Activated naive CD8-positive, alpha-beta T cell (primary cell): ENCODE measurements around the gene SOAT1.

Experiments
- H3K27ac Mint-ChIP-seq: one replicate; pipeline ENCODE4 v1.8.0; 2021; ENCODE audit warnings: mixed read lengths
- H3K27me3 Mint-ChIP-seq: one replicate; pipeline ENCODE4 v1.8.0; 2021; ENCODE audit warnings: mixed read lengths
- H3K36me3 Mint-ChIP-seq: one replicate; pipeline ENCODE4 v1.8.0; 2021; ENCODE audit warnings: mixed read lengths
- H3K4me1 Mint-ChIP-seq: one replicate; pipeline ENCODE4 v1.8.0; 2021; ENCODE audit warnings: low read depth, mixed read lengths
- H3K4me3 Mint-ChIP-seq: one replicate; pipeline ENCODE4 v1.8.0; 2021; ENCODE audit warnings: mild to moderate bottlenecking, mixed read lengths
- H3K9me3 Mint-ChIP-seq: one replicate; pipeline ENCODE4 v1.8.0; 2021; ENCODE audit warnings: low read depth, mixed read lengths

SOAT1 gene

DNA sequence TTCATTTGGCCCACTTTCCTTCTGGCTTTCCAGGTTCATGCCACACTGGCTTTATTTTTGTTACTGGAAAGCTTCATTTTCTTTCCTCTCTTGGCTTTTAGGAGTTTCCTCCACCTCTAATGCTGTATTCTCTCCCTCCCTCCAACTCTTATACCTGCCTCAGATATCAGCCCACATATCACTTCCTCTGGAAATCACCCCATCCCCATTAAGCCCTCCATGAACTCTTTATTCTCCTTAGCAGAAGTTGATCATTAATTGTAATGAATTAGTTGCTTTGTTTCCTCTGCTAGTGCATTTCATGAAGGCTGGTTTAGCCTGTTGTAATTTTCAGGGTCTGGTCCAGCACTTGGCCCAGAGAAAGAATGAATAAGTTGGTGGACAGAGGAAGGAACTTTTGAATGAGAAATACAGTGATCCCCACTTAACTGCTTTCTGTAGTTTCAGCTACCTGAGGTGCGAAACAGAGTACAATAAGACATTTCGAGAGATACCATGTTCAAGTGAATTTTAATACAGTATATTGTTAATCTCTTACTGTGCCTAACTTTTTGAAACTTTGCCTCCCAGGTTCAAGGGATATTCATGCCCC is 1.7 kb downstream of the SOAT1 start:
- Mint-ChIP-seq H3K9me3 (no peaks in the 10 kb centered on the region), H3K4me3 (peak overlapping the region; percentile 99), H3K36me3 (peaks cover 5% of the 10 kb centered on the region), H3K4me1 (peaks cover 55% of the 10 kb centered on the region), H3K27ac (peak overlapping the region; percentile 97), H3K27me3 (no peaks in the 10 kb centered on the region)

DNA sequence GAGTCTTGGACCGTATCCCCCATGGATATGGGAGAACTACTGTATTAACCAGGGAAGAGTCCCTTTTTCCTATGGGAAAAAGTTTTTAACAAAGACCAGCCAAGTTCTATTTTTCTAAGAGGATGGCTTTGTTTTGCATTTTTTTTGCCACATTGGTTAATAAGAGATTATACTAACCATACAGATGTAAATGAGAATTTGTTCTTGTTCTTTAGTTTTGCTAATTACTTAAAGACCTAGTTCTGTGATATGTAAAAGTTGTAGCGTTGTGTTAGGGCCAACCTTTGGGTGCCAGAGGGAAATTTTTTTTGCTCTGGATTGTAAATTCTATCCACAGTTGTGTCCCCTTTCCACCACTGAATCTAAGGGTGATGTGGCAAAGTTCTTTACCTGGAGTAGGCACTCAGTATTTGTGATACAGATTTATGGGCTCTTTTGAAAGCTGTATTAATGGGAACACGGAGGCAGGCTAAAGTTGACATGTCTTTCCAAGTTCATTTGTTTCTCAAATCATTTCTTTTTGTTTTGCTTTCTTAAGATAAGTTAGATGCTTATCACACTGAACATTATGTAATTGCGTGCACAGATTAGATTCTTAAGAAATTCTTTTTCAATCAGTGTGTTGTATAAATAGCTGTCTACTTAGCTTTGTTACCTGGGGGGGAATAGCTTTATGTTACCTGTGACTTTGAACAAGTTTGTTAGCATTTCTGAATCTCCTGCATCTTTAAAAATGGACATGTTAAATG is 2.9 kb downstream of the SOAT1 start:
- peaks cover 5% of the 10 kb centered on the region for H3K36me3 Mint-ChIP-seq
- H3K4me1 Mint-ChIP-seq: peaks cover 62% of the 10 kb centered on the region
- H3K27me3 Mint-ChIP-seq: no peaks in the 10 kb centered on the region
- H3K27ac Mint-ChIP-seq: peak overlapping the region; percentile 69
- no peaks in the 10 kb centered on the region for H3K9me3 Mint-ChIP-seq
- H3K4me3 Mint-ChIP-seq: peak overlapping the region; percentile 49

DNA sequence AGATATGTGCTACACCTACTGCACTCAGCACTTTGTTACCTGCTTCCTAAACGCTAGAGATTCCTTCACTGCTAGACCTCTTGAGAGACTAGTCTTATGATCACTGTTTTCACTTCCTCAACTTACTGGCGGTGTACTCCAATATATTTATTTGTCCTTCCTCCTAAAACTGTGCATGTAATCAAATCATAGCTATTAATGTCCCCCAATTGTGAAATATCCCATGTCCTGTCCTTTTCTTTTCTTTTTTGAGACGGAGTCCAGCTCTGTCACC is 3.4 kb downstream of the SOAT1 start:
- H3K9me3 Mint-ChIP-seq: no peaks in the 10 kb centered on the region
- H3K27me3 Mint-ChIP-seq: no peaks in the 10 kb centered on the region
- peaks cover 68% of the 10 kb centered on the region for H3K4me1 Mint-ChIP-seq
- peak overlapping the region; percentile 69 for H3K27ac Mint-ChIP-seq
- H3K36me3 Mint-ChIP-seq: peaks cover 5% of the 10 kb centered on the region
- H3K4me3 Mint-ChIP-seq: peak overlapping the region; percentile 49

DNA sequence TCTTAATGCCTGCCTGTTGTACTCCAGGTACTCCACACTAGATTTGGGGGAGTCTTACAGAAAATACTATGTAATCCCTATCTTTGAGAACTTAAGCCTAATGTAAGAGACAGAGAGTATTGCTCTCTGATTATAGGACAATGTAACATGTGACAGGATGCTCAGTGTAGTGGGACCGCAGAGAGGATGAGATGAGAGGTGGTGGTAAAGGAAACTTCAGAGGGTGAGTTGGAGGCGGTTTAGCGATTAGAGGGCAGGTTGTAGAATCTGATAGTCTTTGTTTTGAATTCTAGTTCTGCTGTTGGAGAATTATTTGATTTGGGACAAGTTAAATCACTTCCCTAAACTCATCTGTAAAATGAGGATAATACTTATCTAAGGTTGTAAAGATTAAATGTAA is 5.4 kb downstream of the SOAT1 start:
- peak overlapping the region; percentile 72 for H3K27ac Mint-ChIP-seq
- H3K9me3 Mint-ChIP-seq: no peaks in the 10 kb centered on the region
- peaks cover 78% of the 10 kb centered on the region for H3K4me1 Mint-ChIP-seq
- H3K4me3 Mint-ChIP-seq: peak overlapping the region; percentile 51
- H3K27me3 Mint-ChIP-seq: no peaks in the 10 kb centered on the region
- peaks cover 8% of the 10 kb centered on the region for H3K36me3 Mint-ChIP-seq

DNA sequence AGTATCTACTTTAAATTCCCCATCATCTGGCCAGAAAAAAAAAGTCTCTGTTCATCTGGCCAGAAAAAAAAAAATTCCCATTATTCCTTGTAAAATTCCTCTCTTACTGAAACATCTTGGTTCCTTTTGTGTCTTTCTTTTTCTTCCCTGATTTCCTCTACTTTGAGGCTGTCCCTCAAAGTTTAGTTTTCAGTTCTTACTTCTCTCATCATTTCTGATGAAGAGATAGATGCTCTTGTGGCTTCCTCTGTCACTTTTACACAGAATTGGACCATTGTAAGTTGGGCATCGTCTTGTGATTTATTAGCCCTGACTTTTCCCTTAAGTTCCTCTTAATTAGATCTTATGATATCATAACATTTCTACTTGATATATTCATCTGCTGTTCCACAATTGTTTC is 6.5 kb downstream of the SOAT1 start:
- Mint-ChIP-seq H3K4me1 (peaks cover 77% of the 10 kb centered on the region), H3K27me3 (no peaks in the 10 kb centered on the region), H3K4me3 (peak overlapping the region; percentile 69), H3K27ac (peak overlapping the region; percentile 67), H3K9me3 (no peaks in the 10 kb centered on the region), H3K36me3 (peaks cover 10% of the 10 kb centered on the region)

DNA sequence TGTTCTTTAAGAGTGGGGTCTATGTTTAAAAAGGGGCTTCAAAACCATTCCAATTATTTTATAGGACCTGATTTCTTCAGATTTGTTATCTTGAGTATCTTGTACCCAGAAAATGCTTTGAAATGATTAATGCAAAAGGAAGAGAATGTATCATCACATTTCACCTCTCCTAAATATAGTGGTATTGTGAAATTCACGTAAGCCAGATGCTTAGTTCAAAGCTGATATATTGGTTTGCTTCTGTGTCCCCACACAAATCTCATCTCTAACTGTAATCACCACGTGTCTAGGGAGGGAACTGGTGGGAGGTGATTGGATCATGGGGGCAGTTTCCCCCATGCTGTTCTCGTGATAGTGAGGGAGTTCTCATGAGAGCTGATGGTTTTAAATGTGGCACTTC is 8.5 kb downstream of the SOAT1 start:
- peaks cover 11% of the 10 kb centered on the region for H3K36me3 Mint-ChIP-seq
- no peaks in the 10 kb centered on the region for H3K27me3 Mint-ChIP-seq
- no peaks in the 10 kb centered on the region for H3K9me3 Mint-ChIP-seq
- H3K4me1 Mint-ChIP-seq: peaks cover 72% of the 10 kb centered on the region
- H3K27ac Mint-ChIP-seq: peak overlapping the region; percentile 75
- no peak overlapping the region for H3K4me3 Mint-ChIP-seq

DNA sequence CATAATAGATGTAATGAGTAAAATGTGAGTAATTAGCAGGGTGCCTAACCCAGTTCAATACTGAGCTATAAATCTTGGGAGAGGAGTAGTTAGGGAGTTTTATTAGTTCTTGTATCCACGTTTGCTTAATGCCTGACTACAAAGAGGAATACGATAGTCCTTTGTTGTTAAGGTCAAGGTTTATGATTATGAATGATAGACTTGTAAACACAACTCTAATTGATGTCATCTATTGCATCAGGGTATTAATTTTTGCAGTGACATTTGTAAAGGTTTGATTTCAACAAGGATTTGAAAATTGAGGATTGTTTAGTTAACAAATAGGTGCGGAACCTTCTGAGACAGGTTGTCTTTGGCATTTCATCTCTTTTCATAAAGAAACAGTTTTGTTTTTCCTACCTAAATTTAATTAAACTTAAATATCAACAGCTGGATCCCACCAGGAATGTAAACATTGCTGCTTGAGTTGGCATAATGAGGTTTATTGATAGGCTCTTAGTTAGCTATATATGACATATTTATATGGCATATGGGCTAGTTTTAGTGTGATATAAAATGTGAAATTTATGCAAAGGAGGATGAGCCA is 9.7 kb downstream of the SOAT1 start:
- Mint-ChIP-seq H3K4me1 (peaks cover 67% of the 10 kb centered on the region), H3K36me3 (peaks cover 12% of the 10 kb centered on the region), H3K4me3 (no peak overlapping the region), H3K27me3 (no peaks in the 10 kb centered on the region), H3K9me3 (no peaks in the 10 kb centered on the region), H3K27ac (no peak overlapping the region)

DNA sequence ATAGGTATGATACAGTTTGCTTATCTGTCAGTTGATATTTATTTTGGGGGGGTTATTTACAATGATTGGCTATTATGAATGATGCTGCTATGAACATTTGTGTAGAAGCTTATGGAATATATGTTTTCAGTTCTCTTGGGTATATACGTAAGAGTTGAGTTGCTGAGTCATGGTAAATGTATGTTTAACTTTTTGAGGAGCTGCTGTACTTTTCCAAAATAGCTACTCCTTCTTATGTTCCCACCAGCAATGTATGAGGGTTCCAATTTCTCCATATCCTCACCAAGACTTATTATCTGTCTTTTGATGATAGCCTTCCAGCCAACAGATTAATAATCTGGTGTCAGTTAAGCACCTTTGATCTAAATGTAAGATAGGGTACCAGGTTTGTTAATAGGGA is 11.9 kb downstream of the SOAT1 start:
- H3K4me1 Mint-ChIP-seq: peaks cover 53% of the 10 kb centered on the region
- no peaks in the 10 kb centered on the region for H3K27me3 Mint-ChIP-seq
- H3K9me3 Mint-ChIP-seq: no peaks in the 10 kb centered on the region
- no peak overlapping the region for H3K27ac Mint-ChIP-seq
- H3K4me3 Mint-ChIP-seq: no peak overlapping the region
- H3K36me3 Mint-ChIP-seq: peaks cover 10% of the 10 kb centered on the region

DNA sequence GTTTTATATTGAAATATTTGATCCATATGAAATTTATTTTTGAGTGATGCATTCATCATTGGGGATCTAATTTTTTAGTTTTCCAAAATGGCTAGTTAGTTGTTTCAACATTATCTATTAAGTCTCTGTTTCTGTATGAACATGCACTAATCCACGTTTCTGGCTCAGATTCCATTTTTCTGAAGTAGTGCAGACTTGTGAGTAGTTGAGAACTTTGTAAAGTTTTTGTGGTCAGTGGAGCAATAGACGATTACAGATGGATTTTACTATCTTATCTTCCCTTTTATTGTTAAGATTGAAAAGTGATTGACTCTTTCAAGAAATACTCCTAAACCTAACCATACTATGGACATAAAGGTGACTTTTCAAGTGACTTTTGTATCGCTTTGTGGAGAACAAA is 16.7 kb downstream of the SOAT1 start:
- Mint-ChIP-seq H3K27ac (no peak overlapping the region), H3K36me3 (peaks cover 5% of the 10 kb centered on the region), H3K4me3 (no peak overlapping the region), H3K9me3 (no peaks in the 10 kb centered on the region), H3K4me1 (peaks cover 44% of the 10 kb centered on the region), H3K27me3 (no peaks in the 10 kb centered on the region)

DNA sequence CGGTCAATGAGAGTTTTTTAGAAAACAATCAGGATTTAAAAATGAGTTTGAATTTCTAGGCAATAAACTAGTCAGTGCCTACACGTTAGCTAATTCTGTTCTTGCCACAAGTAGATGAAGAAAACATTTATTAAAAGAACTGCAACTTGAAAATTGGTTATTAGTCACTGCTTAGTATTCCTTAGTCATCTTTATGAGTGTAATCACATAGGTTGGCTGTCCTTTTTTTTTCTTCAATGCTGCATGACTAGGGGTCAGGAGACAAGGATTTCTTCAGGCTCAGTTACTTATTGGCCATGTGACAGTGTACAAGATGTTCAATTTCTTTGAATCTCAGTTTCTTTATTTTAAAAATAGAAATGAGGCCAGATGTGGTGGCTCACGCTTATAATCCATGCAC is 17.1 kb downstream of the SOAT1 start:
- no peak overlapping the region for H3K27ac Mint-ChIP-seq
- peaks cover 41% of the 10 kb centered on the region for H3K4me1 Mint-ChIP-seq
- H3K9me3 Mint-ChIP-seq: no peaks in the 10 kb centered on the region
- peaks cover 5% of the 10 kb centered on the region for H3K36me3 Mint-ChIP-seq
- no peaks in the 10 kb centered on the region for H3K27me3 Mint-ChIP-seq
- no peak overlapping the region for H3K4me3 Mint-ChIP-seq

DNA sequence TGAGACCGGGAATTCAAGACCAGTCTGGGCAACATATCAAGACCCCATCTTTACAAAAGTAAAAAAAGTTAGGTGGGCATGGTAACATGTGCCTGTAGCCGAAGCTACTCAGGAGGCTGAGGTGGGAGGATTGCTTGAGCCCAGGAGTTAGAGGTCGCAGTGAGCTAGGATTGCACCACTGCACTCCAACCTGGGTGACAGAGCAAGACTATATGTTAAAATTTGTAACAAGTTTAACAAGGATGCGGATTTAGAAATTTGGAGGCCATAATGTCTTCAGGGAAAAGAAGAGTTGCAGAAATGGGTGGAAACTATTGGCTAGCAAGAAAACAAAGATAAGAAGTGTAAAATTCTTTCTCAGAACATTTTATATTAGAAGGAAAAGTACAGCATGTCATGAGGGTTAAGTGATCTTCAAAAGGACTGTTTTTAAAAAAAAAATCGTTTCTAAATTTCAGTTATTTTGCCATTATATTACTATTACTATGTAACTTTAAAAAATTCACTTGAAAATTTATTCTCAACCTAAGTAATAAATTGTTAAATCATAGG is 17.6 kb downstream of the SOAT1 start:
- Mint-ChIP-seq H3K4me1 (peaks cover 39% of the 10 kb centered on the region), H3K9me3 (no peaks in the 10 kb centered on the region), H3K27ac (peak overlapping the region; percentile 54), H3K36me3 (peaks cover 5% of the 10 kb centered on the region), H3K4me3 (no peak overlapping the region), H3K27me3 (no peaks in the 10 kb centered on the region)

DNA sequence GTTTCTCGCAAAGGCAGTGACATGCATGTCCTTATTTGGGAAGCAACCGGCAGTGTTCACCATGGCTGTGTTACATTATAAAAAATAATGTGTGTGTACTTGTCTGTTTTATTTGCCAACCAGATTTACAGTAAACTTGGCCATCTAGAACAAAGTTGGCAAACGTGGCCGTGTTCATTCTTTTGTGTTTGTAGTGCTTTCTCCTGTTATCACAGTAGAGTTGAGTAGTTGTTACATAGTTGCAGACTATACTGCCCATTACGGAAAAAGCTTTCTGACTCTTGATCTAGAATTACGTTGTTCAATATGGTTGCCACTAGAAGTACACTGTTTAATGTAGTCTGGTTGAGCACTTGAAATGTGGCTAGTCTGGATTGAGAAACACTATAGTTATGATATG is 19.4 kb downstream of the SOAT1 start:
- Mint-ChIP-seq H3K4me1 (peaks cover 36% of the 10 kb centered on the region), H3K27me3 (no peaks in the 10 kb centered on the region), H3K27ac (peak overlapping the region; percentile 13), H3K4me3 (no peak overlapping the region), H3K36me3 (no peaks in the 10 kb centered on the region), H3K9me3 (no peaks in the 10 kb centered on the region)

DNA sequence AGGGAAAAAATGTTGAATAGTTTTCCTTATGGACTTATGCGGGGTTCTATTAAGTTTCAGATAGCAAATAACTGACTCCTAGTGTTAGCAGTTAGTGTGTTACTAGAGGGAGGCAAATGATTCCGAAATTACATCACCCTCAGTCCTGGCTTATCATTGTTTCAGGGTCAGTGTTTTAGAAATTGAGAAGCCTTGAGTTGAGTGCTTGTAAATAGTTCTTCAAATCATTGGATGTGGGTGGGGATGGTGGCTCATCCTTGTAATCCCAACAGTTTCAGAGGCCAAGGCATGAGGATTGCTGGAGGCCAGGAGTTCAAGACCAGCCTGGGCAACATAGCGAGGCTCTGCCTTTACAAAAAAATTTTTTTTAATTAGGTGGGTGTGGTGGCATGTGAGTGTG is 21.3 kb downstream of the SOAT1 start:
- Mint-ChIP-seq H3K4me1 (peaks cover 45% of the 10 kb centered on the region), H3K27ac (peak overlapping the region; percentile 46), H3K36me3 (peaks cover 7% of the 10 kb centered on the region), H3K9me3 (no peaks in the 10 kb centered on the region), H3K4me3 (no peak overlapping the region), H3K27me3 (no peaks in the 10 kb centered on the region)

DNA sequence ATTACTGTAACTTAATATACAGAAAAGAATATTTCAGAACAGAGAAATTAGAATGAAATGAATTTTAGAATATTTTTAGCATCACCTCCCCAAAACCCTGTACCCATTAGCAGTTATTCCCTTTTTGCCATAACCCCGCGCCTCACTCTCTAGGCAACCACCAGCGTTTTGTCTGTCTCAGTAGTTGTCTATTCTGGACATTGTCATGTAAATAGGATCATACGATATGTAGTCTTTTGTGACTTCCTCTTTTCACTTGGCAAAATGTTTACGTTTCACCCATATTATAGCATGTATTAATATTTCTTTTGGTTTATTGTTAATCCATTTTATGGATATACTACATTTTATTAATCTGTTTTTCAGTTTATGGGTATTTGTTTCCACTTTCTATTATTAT is 24.9 kb downstream of the SOAT1 start:
- peaks cover 24% of the 10 kb centered on the region for H3K36me3 Mint-ChIP-seq
- H3K4me1 Mint-ChIP-seq: peaks cover 46% of the 10 kb centered on the region
- H3K27me3 Mint-ChIP-seq: no peaks in the 10 kb centered on the region
- no peak overlapping the region for H3K4me3 Mint-ChIP-seq
- H3K9me3 Mint-ChIP-seq: no peaks in the 10 kb centered on the region
- peak overlapping the region; percentile 41 for H3K27ac Mint-ChIP-seq

DNA sequence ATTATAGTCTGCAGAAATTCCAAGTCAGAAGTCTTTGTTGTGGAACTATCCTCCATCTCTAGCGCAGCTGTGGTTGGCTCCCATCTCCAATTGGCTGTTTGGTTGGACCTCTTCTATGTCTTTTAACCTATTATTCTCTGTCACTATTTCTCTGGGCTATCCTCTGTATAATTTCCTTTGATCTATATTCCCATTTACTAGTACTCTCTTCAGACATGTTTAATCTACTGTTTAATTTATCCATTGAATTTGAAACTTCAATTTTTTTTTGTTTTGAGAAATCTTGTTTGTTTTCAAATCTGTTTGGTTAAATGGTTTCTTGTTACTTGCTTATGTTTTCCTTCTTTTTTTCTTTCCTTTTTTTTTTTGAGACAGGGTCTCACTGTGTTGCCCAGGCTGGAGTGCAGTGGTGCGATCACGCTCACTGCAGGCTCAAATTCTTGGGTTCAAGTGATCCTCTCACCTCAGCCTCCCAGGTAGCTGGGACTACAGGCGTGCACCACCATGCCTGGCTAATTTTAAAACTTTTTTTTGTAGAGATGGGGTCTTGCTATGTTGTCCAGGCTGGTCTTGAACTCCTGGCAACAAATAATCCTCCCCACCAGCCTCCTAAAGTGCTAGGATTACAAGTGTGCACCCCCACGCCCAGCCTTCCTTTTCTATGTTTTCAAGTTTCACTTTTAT is 28.1 kb downstream of the SOAT1 start:
- H3K27ac Mint-ChIP-seq: no peak overlapping the region
- H3K36me3 Mint-ChIP-seq: peaks cover 31% of the 10 kb centered on the region
- no peaks in the 10 kb centered on the region for H3K27me3 Mint-ChIP-seq
- no peak overlapping the region for H3K4me3 Mint-ChIP-seq
- peaks cover 33% of the 10 kb centered on the region for H3K4me1 Mint-ChIP-seq
- H3K9me3 Mint-ChIP-seq: no peaks in the 10 kb centered on the region
